Neural cell (in vitro differentiated cells): ENCODE data around the gene TENT5C.

Source experiments
- MXI1 ChIP-seq: fragments of 450-650 bp; conservative IDR thresholded peaks from 2 replicates; pipeline ENCODE4 v1.6.1; 2014; ENCODE audit warnings: antibody characterized with exemption, mild to moderate bottlenecking; ENCODE audit not compliant: poor library complexity, severe bottlenecking
- SMC3 ChIP-seq: fragments of 450-650 bp; conservative IDR thresholded peaks from 2 replicates; pipeline ENCODE4 v1.6.1; 2014; ENCODE audit warnings: antibody characterized with exemption, mild to moderate bottlenecking, moderate library complexity; ENCODE audit not compliant: poor library complexity
- TF ChIP-seq, protein P1 (sequence below): fragments of 450-650 bp; IDR thresholded peaks from 2 replicates; pipeline ENCODE4 v1.5.1; 2014; ENCODE audit warnings: antibody characterized with exemption, mild to moderate bottlenecking, moderate library complexity; ENCODE audit not compliant: poor library complexity, severe bottlenecking

DNA sequence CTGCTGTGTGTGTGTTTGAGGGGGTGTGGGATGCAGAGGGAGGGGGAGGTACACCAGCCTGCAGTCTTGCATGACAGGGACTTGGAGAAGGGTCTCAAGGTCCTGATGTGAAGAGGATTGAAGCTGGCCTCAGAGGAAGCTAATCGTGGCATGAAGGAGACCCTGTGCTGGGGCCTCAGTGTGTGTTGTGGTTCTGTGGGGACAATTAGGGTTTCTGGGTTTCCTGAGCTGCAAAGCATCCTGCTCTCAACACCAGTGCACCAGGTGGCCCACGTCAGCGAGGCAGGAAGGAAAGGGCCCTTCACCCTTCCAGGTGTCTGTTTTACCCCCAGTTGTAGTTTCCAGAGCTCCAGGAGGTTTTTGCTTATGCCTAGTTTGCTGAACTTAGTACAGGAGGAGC lies 52.8 kb downstream of the TENT5C start:
- TF ChIP-seq, protein P1, sequence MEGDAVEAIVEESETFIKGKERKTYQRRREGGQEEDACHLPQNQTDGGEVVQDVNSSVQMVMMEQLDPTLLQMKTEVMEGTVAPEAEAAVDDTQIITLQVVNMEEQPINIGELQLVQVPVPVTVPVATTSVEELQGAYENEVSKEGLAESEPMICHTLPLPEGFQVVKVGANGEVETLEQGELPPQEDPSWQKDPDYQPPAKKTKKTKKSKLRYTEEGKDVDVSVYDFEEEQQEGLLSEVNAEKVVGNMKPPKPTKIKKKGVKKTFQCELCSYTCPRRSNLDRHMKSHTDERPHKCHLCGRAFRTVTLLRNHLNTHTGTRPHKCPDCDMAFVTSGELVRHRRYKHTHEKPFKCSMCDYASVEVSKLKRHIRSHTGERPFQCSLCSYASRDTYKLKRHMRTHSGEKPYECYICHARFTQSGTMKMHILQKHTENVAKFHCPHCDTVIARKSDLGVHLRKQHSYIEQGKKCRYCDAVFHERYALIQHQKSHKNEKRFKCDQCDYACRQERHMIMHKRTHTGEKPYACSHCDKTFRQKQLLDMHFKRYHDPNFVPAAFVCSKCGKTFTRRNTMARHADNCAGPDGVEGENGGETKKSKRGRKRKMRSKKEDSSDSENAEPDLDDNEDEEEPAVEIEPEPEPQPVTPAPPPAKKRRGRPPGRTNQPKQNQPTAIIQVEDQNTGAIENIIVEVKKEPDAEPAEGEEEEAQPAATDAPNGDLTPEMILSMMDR = no peak
- no peak for TF ChIP-seq MXI1
- no peak for TF ChIP-seq SMC3
